Activated CD4-positive, alpha-beta T cell treated with anti-CD3 and anti-CD28 coated beads, Interleukin-2, amount 50 U/mL, for 24 hours (primary cell): ENCODE measurements around the gene SRXN1.
"Not testable (repeated sequence)": the region's sequence is repeated elsewhere in the genome, so short reads cannot be mapped to it uniquely, and the experiment has no call there.

Experiments
- DNase-seq, 2 donors: peaks; one replicate each; pipeline ENCODE4 v3.0.0-alpha.2; 2020; ENCODE audit warnings: low read depth in 1 of 2, low spot score in 1 of 2

The SRXN1 gene

DNA sequence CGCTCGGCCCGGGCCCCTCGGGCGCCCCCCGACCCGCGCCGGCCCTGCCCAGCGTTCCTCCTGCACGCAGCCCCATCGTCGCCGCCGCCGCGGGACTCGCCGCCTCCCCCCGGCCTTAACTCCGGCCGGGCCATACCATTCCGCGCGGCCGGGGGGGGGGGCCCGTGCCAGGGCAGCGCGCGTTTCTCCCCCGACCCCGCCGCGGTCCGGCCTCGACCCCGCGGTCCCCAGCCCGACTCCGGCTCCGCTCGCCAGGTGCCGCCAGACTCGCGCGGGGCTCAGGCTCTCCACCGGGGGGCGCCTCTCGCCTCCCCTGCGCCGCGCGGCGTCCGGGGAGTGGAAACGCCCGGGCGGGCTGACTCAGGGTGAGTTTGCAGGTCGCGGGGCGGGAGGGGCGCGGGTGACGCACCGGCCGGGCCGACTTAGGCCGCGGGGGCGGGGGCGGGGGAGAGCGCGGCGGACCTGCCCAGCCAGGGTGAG, at the start of gene SRXN1:
Gene SRXN1 (minus strand): TSS at position 91 of the 480 bp plus-strand sequence. CDS start 15 bp downstream, at position 76.
- peak; percentile 71 to 81 for DNase-seq

DNA sequence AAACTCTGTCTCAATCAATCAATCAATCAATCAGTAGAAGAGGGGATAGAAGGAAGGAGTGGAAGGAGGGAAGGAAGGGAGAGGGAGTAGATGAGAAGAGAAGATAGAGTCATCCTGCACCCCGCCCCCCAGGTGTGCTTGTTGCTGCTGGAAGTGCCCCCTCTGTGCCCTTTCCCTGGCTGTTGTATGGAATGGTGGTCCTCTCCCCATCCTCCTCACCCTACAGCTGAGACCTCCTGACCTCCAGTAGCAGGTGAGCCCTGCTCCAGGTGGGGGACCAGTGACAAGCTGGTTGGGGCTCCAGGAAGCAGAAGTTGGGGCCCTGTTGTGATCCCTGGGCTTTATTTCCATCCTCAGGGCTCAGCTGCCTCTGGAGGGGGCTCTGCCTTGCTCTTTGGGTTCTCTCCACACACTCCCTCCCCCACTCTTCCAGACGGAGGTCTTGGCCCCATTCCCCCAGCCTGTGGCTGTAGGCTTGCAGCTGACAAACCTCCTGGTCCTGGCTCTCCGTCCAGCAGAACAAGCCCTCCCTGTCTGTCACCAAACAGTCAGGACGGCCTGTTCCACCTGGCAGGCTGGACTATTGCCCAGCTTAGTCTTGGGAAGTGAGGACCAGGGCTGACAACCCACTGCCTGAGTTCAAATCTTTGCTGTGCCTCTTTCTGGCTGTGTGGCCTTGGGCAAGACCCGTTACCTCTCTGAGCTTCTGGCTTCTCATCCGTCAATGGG, 48.6 kb upstream of the SRXN1 start:
- DNase-seq: no peak

DNA sequence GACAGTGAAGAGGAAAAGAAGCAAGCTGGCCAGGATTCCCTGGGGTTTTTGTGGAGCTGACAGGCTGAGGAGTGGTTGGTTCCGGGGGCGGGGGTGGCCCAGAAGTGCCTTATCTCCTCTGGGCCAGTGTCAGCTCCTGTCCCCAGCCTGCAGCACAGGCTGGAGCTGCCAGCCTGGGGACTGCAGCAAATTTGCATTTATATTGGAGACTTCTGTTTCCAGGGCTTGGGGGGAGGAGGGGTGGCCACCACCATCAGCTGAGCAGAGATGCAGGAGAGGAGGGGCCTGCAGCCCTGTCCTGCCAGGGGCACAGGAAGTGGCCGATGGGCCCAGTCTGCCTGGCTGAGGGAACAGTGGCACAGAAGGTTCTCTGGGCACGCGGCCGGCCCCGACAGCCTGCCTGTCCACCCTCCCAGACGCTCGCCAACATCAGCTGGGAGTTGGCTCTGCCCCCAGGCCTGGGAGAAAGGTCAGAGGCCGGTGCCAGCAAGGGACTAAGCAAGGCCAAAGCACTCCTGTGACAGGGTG, 46.9 kb upstream of the SRXN1 start:
- no peak for DNase-seq

DNA sequence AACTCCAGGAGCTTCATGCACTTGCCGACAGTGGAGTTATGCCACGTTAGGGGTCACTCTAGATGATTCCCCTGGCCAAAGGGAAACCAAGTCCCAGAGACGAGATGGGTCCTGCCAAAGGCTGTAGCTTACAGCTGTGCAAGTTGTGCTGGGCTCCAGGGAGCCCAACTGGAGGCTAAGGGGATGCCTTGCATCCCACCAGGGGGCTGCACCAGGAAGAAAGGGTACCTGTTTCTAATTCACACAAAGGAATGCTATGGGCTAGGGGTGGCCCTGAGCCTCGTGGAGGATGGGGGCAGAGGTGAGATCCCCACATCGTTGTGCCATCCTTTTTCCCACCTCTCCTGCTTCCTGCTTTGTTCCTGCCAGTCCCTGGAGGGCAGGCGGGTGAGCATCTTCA, 46.3 kb upstream of the SRXN1 start:
- DNase-seq: no peak

DNA sequence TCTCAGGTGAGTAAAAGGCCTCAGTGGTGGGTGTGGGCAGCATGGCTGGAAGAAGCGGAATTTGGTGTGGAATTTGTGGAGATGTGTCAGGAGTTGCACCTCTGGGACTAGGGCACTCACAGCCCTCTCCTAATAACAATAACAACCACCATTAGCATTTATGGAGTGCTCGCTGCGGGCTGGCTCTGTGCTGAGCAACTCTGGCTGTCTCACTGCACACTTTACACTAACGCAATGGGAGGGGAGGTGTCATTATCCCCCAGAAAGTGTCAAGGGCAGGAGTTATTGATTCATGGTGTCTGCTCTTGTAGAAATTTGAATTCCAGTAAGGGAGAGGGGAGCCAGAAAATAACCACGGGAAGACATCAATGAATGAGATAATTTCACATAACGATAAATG, 45.3 kb upstream of the SRXN1 start:
- no peak for DNase-seq

DNA sequence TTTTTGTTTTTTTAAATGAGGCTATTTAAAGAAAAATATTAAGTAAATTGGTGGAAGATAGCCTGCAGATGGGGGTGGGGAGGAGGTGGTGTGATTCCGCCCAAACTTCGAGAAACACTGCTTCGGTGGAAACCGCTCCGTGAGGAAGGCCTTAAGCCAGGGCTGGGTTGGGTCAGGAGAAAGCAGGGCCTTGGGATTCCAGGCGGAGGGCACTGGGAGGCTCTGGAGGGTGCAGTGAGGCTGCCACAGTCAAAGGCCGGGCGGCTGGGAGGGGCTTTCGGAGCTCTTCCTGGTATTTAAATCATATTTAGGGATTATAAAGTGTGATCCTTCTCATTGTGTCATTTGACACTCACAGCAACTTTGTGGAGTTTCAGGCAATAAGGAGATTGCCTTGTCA, 44.8 kb upstream of the SRXN1 start:
- DNase-seq: no peak

- DNase-seq: no peak
Observed at GRCh38 chr20:695165-695866, 42.3 kb upstream of the SRXN1 start.

GRCh38 chr20:694496-694895, 41.5 kb upstream of the SRXN1 start:
- DNase-seq: no peak

DNA sequence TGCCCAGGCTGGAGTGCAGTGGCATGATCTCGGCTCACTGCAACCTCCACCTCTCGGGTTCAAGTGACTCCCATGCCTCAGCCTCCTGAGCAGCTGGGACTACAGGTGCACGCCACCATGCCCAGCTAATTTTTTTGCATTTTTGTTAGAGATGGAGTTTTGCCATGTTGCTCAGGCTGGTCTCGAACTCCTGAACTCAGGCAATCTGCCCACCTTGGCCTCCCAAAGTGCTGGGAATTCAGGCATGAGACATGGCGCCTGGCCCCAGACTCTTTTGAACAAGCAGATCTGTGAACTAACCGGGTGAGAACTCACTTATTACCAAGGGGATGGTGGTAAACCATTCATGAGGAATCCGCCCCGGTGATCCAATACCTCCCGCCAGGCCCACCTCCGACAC, 40.8 kb upstream of the SRXN1 start:
- not testable (repeated sequence) for DNase-seq

- DNase-seq: no peak
Observed at GRCh38 chr20:692044-692443, 39.0 kb upstream of the SRXN1 start.

- no peak for DNase-seq
Observed at GRCh38 chr20:689947-690346, 36.9 kb upstream of the SRXN1 start.

GRCh38 chr20:689348-689747, 36.3 kb upstream of the SRXN1 start:
- DNase-seq: no peak

DNA sequence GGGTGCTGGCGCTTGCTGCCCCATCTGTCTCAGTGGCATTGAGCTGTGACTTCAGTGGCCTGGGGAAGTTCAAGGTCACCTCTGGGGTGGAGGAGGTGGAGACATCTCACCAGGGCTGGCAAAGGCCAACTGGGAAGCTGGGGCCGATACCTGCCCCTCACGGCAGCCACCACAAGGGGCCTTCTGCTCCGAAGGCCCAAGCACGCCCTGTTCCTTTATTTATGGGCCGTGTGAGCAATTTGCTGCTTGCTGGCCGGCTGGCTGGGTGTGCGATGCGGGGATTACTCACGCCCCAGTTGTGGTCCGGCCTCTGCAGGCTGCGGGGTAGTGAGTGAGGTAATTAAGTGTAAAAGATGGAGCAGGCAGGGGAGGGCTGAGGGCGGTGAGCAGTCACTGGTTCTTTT, 35.8 kb upstream of the SRXN1 start:
- DNase-seq: no peak

DNA sequence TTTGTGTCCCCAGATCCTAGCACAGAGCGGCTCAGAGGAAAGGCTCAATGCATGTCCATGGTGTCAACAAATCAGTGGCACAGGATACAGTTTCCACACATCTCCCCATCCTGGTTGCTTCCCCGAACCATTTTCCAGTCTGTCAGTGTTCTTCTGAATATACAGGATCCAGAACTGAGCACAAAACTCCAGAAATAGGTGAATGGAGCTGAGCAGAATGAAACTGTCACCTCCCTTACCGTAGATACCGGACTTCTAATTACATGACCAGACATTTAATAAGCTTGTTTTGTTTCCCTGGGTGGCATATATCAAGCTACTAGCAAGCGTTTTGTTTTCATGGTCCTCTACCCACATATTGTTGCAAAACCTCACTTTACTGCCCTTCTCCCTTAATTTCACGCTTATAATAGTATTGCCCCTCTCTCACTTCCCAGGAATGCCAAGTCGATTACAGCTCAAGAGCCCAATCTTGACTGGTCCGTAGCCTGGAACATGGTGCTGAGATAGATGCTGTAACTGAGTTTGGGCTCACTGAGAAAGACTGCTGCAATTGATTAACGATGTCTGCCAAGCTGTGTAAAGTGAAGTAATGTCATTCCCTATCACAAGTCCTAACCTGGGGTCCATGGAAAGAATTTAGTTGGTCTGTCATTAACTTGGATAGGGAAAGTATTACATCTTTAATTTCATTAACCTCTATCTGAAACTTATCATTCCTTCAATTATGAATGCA, 34.6 kb upstream of the SRXN1 start:
- no peak for DNase-seq

DNA sequence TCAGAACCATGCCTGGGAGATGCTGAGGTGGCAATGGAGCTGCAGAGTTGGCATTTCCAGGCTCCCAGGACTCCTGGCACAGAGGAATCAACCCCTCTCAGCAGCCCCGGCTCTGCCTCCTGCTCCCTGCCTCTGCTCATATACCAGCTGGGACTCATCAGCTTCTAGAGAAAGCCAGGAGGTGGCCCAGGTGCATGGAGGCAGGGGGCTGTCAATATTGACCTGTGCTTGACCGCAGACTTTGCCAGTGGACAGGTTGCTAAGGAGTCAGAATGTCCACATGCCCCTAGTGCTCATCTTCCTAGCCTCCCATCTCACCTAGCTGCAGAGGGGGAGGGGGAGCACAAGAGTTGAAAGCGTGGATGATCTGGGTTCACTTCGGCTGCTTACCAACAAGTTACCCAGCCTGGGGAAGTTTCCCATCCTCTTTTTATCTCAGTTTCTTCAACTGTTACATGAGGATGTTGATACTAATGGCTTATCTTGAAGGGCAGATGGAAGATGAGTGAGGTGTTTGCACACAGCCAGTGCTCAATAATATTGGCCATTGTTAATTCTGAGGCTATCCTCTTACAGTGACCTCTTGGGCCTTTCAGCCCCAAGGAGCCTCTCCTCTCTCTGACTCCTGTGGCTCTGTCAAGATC, 31.8 kb upstream of the SRXN1 start:
- no peak for DNase-seq

DNA sequence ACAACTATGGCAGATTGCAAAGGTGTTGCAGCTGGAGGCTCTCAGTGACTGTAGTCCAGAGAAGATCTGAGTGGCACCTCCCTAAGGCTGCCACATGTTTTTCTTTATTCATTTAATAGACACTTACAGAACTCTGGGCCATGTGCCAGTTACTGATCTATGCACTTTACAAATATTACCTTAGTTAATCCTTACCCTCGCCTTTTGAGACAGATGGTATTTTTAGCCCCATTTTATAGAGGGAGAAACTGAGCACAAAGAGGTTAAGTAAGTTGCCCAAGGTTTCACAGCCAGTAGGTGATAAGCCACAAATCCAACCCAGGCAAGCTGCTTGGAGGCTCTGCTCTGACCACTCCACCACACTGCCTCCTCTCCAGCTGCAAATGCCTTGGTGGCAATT, 29.1 kb upstream of the SRXN1 start:
- no peak for DNase-seq

DNA sequence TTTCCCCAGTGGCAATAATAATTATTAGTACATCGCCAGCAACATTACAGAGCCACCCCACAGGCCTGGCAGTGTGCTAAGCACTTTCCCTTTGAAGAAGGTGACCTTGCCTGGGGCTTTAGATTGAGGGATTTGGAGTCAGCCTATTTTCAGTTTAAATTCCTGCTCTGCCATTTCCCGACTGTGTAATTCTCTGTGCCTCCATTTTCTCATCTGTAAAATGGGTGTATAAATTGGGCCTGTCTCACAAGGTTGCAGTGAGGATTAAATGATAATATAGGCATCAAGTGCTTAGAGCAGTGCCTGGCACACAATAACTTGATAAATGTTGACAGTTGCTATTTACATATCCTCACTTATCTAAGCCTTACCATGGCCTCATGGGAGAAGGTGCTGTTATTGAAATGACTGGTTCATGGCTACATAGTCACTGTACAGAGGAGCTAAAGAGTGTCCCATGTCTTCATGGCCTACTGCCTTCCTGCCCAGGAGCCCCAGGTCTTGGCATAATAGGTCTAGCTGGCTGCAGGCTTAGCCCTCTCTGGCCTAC, 27.7 kb upstream of the SRXN1 start:
- DNase-seq: no peak

DNA sequence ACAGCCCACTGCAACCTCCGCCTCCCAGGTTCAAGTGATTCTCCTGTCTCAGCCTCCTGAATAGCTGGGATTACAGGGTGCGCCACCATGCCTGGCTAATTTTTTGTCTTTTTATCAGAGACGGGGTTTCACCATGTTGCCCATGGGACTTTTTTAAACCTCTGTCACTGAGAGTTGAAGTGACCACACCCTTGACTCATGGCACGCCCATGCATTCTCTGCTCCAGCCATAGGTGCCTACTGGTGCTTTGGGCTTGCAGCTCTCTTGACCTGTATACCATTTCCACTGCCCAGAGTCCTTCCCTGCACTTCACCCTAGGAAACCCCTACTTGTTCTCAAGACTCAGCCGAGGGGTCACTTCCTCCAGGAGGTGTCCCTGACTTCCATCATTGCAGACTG, 25.0 kb upstream of the SRXN1 start:
- DNase-seq: no peak

GRCh38 chr20:676967-677366, 24.0 kb upstream of the SRXN1 start:
- DNase-seq: no peak

DNA sequence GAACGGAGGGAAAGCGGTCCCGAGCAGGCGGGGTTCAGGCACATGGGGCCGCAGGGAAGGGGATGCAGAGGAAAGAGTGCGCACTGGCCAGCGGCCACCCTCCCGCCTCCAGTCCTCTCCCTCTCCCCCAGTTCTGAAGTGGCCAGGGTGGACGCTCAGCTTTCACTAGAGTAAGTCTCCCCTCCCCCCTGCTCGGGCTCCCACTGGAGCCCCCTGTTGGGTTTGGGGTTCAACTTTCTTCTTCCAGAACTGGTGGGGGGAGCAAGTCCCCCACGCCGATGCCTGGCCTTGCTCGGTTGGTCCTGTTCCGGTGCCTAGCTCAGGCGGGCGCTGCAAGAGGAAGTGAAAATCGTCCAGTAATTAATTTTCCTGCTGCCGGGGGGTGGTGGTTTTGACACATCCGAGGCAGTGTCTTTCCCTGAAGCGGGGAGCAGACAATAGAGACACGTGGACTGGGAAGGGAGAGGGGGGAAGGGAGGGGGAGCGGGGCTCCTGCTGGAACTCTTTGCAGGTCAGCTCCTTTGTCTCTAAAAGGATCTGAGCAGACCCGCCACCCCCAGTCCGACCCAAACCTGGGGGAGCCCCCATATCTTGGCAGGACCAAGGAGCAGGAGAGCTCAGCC, 23.4 kb upstream of the SRXN1 start:
- no peak for DNase-seq
